22Rv1 (cell line): ENCODE results near the gene FHIT.

Experiments used
- H3K27ac ChIP-seq: fragments of 450-650 bp; 2 replicates; pipeline ENCODE4 v1.5.1; 2017
- CTCF ChIP-seq: fragments of 450-650 bp; IDR thresholded peaks from 2 replicates; pipeline ENCODE4 v1.5.1; 2017; ENCODE audit warnings: mild to moderate bottlenecking
- ZFX ChIP-seq: fragments of 450-650 bp; IDR thresholded peaks from 2 replicates; pipeline ENCODE4 v1.6.1; 2017; ENCODE audit warnings: antibody characterized with exemption, borderline replicate concordance

FHIT gene

GRCh38 chr3:60094392-60094947 lies 1156.8 kb downstream of the FHIT start:
- H3K27ac ChIP-seq = no peak overlapping the region
- TF ChIP-seq ZFX (no peak), CTCF (no peak)

- no peak for TF ChIP-seq CTCF
- no peak for TF ChIP-seq ZFX
- H3K27ac ChIP-seq = no peak overlapping the region
Observed at GRCh38 chr3:60090548-60090947, 1160.7 kb downstream of the FHIT start.

- TF ChIP-seq CTCF (no peak), ZFX (no peak)
- no peak overlapping the region for H3K27ac ChIP-seq
Observed at GRCh38 chr3:60086811-60087210, 1164.4 kb downstream of the FHIT start.

GRCh38 chr3:60085649-60086048 lies 1165.6 kb downstream of the FHIT start:
- no peak overlapping the region for H3K27ac ChIP-seq
- no peak for TF ChIP-seq ZFX

- TF ChIP-seq CTCF (no peak), ZFX (no peak)
- 0 out of 2 replicates have a peak overlapping the region, but pooled peaks have one; percentile 6 for H3K27ac ChIP-seq
Observed at GRCh38 chr3:60081381-60082095, 1169.7 kb downstream of the FHIT start.

GRCh38 chr3:60080648-60081047 lies 1170.6 kb downstream of the FHIT start:
- no peak for TF ChIP-seq ZFX
- TF ChIP-seq CTCF = no peak
- 0 out of 2 replicates have a peak overlapping the region, but pooled peaks have one; percentile 6 for H3K27ac ChIP-seq

- TF ChIP-seq CTCF = no peak
- no peak for TF ChIP-seq ZFX
- H3K27ac ChIP-seq = no peak overlapping the region
Observed at GRCh38 chr3:60079076-60079475, 1172.2 kb downstream of the FHIT start.
